GM19452 (cell line): Measurements from ENCODE around the gene SCUBE1.

Source experiments
- ATAC-seq: cut with Tn5 transposase; IDR thresholded peaks from one replicate; pipeline ENCODE4 v1.9.1; 2021; ENCODE audit not compliant: unreplicated experiment

Gene SCUBE1

GRCh38 chr22:43162412-43163150 lies 180.6 kb downstream of the SCUBE1 start:
- ATAC-seq = no peak

GRCh38 chr22:43160497-43161126 lies 182.6 kb downstream of the SCUBE1 start:
- ATAC-seq = no peak

GRCh38 chr22:43159484-43160178 lies 183.5 kb downstream of the SCUBE1 start:
- no peak for ATAC-seq

GRCh38 chr22:43158778-43159483 lies 184.2 kb downstream of the SCUBE1 start:
- no peak for ATAC-seq

GRCh38 chr22:43157874-43158546 lies 185.2 kb downstream of the SCUBE1 start:
- ATAC-seq = no peak

- ATAC-seq = no peak
Measured at GRCh38 chr22:43156413-43156812, 186.8 kb downstream of the SCUBE1 start.

GRCh38 chr22:43155789-43156188 lies 187.4 kb downstream of the SCUBE1 start:
- ATAC-seq = no peak

GRCh38 chr22:43154887-43155536 lies 188.2 kb downstream of the SCUBE1 start:
- no peak for ATAC-seq

- no peak for ATAC-seq
Measured at GRCh38 chr22:43153899-43154298, 189.3 kb downstream of the SCUBE1 start.

GRCh38 chr22:43152357-43153071 lies 190.7 kb downstream of the SCUBE1 start:
- no peak for ATAC-seq

- ATAC-seq = no peak
Measured at GRCh38 chr22:43152003-43152356, 191.2 kb downstream of the SCUBE1 start.

GRCh38 chr22:43151251-43152002 lies 191.7 kb downstream of the SCUBE1 start, which contains the start of gene TSPO:
TSPO (plus strand) TSS chr22:43151559; CDS start chr22:43159239, 7,680 bp downstream.
- no peak for ATAC-seq

GRCh38 chr22:43150731-43151206 lies 192.4 kb downstream of the SCUBE1 start:
- no peak for ATAC-seq

- no peak for ATAC-seq
Measured at GRCh38 chr22:43148581-43148980, 194.6 kb downstream of the SCUBE1 start.

- no peak for ATAC-seq
Measured at GRCh38 chr22:43147821-43148220, 195.4 kb downstream of the SCUBE1 start.
